Activated naive CD8-positive, alpha-beta T cell treated with anti-CD3 and anti-CD28 coated beads for 36 hours (primary cell): ENCODE data around the gene ADAMTS12. TPM values are rescaled to one million over a fixed set of nuclear protein-coding genes. Genes with fewer than 3 reads are reported as not detected.

Source experiments
- DNase-seq: peaks from one replicate; pipeline ENCODE4 v3.0.0; 2021
- H3K27ac Mint-ChIP-seq: one replicate; pipeline ENCODE4 v1.8.0; 2022; ENCODE audit warnings: mild to moderate bottlenecking, moderate library complexity, mixed read lengths
- H3K27me3 Mint-ChIP-seq: one replicate; pipeline ENCODE4 v1.8.0; 2022; ENCODE audit warnings: mild to moderate bottlenecking, mixed read lengths
- H3K36me3 Mint-ChIP-seq: one replicate; pipeline ENCODE4 v1.8.0; 2021; ENCODE audit warnings: mild to moderate bottlenecking, mixed read lengths
- H3K4me1 Mint-ChIP-seq: one replicate; pipeline ENCODE4 v1.8.0; 2021; ENCODE audit warnings: mixed read lengths
- H3K4me3 Mint-ChIP-seq: one replicate; pipeline ENCODE4 v1.8.0; 2022; ENCODE audit warnings: mild to moderate bottlenecking, moderate library complexity, mixed read lengths
- H3K9me3 Mint-ChIP-seq: one replicate; pipeline ENCODE4 v1.8.0; 2022; ENCODE audit warnings: mixed read lengths
- total RNA-seq, 2 experiments: library from RNA; stranded (reverse); gene quantifications; one replicate each; pipeline ENCODE4 v1.2.3, GENCODE V29; 2021

Gene ADAMTS12
- total RNA-seq, 2 experiments from 2014 or later = not detected

GRCh38 chr5:33753704-33754103, 138.1 kb downstream of the ADAMTS12 start:
- H3K27ac Mint-ChIP-seq = no peak overlapping the region

GRCh38 chr5:33748754-33749153, 143.0 kb downstream of the ADAMTS12 start:
- Mint-ChIP-seq H3K4me1 (no peaks in the 10 kb centered on the region), H3K4me3 (no peak overlapping the region), H3K9me3 (no peaks in the 10 kb centered on the region), H3K27me3 (no peaks in the 10 kb centered on the region), H3K27ac (no peak overlapping the region), H3K36me3 (no peaks in the 10 kb centered on the region)
- no peak for DNase-seq

More at GRCh38 chr5:33753704-33754103, 138.1 kb downstream of the ADAMTS12 start:
- no peaks in the 10 kb centered on the region for H3K36me3 Mint-ChIP-seq
- H3K4me1 Mint-ChIP-seq = no peaks in the 10 kb centered on the region
- H3K4me3 Mint-ChIP-seq = no peak overlapping the region
- no peaks in the 10 kb centered on the region for H3K27me3 Mint-ChIP-seq
- H3K9me3 Mint-ChIP-seq = no peaks in the 10 kb centered on the region
- no peak for DNase-seq

- Mint-ChIP-seq H3K4me1 (no peaks in the 10 kb centered on the region), H3K36me3 (no peaks in the 10 kb centered on the region), H3K27ac (no peak overlapping the region), H3K4me3 (no peak overlapping the region), H3K27me3 (no peaks in the 10 kb centered on the region), H3K9me3 (no peaks in the 10 kb centered on the region)
- DNase-seq = no peak
Observed at GRCh38 chr5:33745101-33745770, 146.6 kb downstream of the ADAMTS12 start.

GRCh38 chr5:33743099-33743498, 148.7 kb downstream of the ADAMTS12 start:
- DNase-seq = no peak
- no peaks in the 10 kb centered on the region for H3K4me1 Mint-ChIP-seq
- no peak overlapping the region for H3K27ac Mint-ChIP-seq
- no peak overlapping the region for H3K4me3 Mint-ChIP-seq
- no peaks in the 10 kb centered on the region for H3K27me3 Mint-ChIP-seq
- no peaks in the 10 kb centered on the region for H3K9me3 Mint-ChIP-seq
- no peaks in the 10 kb centered on the region for H3K36me3 Mint-ChIP-seq

- Mint-ChIP-seq H3K27me3 (no peaks in the 10 kb centered on the region), H3K27ac (no peak overlapping the region), H3K4me1 (no peaks in the 10 kb centered on the region), H3K4me3 (no peak overlapping the region), H3K9me3 (no peaks in the 10 kb centered on the region), H3K36me3 (no peaks in the 10 kb centered on the region)
- no peak for DNase-seq
Observed at GRCh38 chr5:33742181-33742580, 149.6 kb downstream of the ADAMTS12 start.

GRCh38 chr5:33738967-33739366, 152.8 kb downstream of the ADAMTS12 start:
- no peak overlapping the region for H3K27ac Mint-ChIP-seq
- no peak for DNase-seq
- no peaks in the 10 kb centered on the region for H3K9me3 Mint-ChIP-seq
- no peaks in the 10 kb centered on the region for H3K4me1 Mint-ChIP-seq
- no peak overlapping the region for H3K4me3 Mint-ChIP-seq
- no peaks in the 10 kb centered on the region for H3K27me3 Mint-ChIP-seq
- H3K36me3 Mint-ChIP-seq = no peaks in the 10 kb centered on the region

- Mint-ChIP-seq H3K27ac (no peak overlapping the region), H3K36me3 (no peaks in the 10 kb centered on the region), H3K4me3 (no peak overlapping the region)
Observed at GRCh38 chr5:33738097-33738496, 153.7 kb downstream of the ADAMTS12 start.

DNA sequence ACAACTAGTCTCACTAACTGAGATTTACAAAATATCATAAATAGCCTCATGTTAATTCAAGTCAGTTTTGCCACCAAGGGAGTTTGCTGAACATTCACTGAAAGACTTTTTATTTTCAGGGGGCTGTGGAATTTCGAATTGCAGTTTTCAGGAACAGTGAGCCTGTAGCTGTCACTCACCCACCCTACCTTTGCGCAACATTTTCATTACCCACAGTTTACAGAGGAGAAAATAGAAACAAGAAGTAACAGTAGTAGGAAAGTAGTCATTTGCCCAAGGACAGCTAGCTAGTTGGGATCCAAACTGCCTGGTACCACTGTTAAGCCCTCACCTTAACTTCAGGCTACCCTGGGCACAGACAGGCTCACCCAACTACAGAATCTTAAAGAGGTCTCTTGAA, 154.1 kb downstream of the ADAMTS12 start:
- no peaks in the 10 kb centered on the region for H3K36me3 Mint-ChIP-seq
- no peak for DNase-seq
- no peaks in the 10 kb centered on the region for H3K27me3 Mint-ChIP-seq
- H3K4me1 Mint-ChIP-seq = no peaks in the 10 kb centered on the region
- H3K4me3 Mint-ChIP-seq = no peak overlapping the region
- no peak overlapping the region for H3K27ac Mint-ChIP-seq
- no peaks in the 10 kb centered on the region for H3K9me3 Mint-ChIP-seq

More at GRCh38 chr5:33738097-33738496, 153.7 kb downstream of the ADAMTS12 start:
- Mint-ChIP-seq H3K27me3 (no peaks in the 10 kb centered on the region), H3K9me3 (no peaks in the 10 kb centered on the region), H3K4me1 (no peaks in the 10 kb centered on the region)
- DNase-seq = no peak

GRCh38 chr5:33737284-33737683, 154.5 kb downstream of the ADAMTS12 start:
- Mint-ChIP-seq H3K9me3 (no peaks in the 10 kb centered on the region), H3K36me3 (no peaks in the 10 kb centered on the region), H3K4me3 (no peak overlapping the region), H3K4me1 (no peaks in the 10 kb centered on the region), H3K27me3 (no peaks in the 10 kb centered on the region), H3K27ac (no peak overlapping the region)
- DNase-seq = no peak

GRCh38 chr5:33736510-33736909, 155.3 kb downstream of the ADAMTS12 start:
- no peaks in the 10 kb centered on the region for H3K4me1 Mint-ChIP-seq
- no peaks in the 10 kb centered on the region for H3K36me3 Mint-ChIP-seq
- H3K27ac Mint-ChIP-seq = no peak overlapping the region

DNA sequence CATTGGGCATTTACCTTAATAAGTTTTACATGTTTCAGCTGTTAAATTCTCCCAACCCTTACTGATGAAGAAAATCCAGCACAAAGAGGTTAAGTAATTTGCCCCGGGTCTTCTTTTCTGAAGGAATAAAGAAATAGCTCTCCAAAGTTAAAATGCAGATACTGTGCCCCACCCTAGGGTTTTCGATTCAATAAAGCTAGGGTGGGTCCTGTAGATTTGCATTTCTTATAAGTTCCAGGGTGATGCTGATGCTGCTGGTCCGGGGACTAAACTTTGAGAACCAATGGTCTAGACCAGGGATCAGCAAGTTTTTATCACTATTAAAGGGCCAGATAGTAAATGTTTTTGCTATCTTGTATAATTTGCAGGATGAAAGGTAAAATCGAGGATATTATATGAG, 156.7 kb downstream of the ADAMTS12 start:
- Mint-ChIP-seq H3K27ac (no peak overlapping the region), H3K4me1 (no peaks in the 10 kb centered on the region), H3K27me3 (no peaks in the 10 kb centered on the region), H3K4me3 (no peak overlapping the region), H3K36me3 (no peaks in the 10 kb centered on the region), H3K9me3 (no peaks in the 10 kb centered on the region)
- DNase-seq = no peak

More at GRCh38 chr5:33736510-33736909, 155.3 kb downstream of the ADAMTS12 start:
- no peaks in the 10 kb centered on the region for H3K27me3 Mint-ChIP-seq
- H3K4me3 Mint-ChIP-seq = no peak overlapping the region
- no peaks in the 10 kb centered on the region for H3K9me3 Mint-ChIP-seq
- DNase-seq = no peak

- Mint-ChIP-seq H3K4me3 (no peak overlapping the region), H3K9me3 (no peaks in the 10 kb centered on the region), H3K27me3 (peaks cover under 1% of the 10 kb centered on the region), H3K27ac (no peak overlapping the region), H3K4me1 (no peaks in the 10 kb centered on the region), H3K36me3 (no peaks in the 10 kb centered on the region)
- DNase-seq = no peak
Observed at GRCh38 chr5:33734537-33734936, 157.3 kb downstream of the ADAMTS12 start.

DNA sequence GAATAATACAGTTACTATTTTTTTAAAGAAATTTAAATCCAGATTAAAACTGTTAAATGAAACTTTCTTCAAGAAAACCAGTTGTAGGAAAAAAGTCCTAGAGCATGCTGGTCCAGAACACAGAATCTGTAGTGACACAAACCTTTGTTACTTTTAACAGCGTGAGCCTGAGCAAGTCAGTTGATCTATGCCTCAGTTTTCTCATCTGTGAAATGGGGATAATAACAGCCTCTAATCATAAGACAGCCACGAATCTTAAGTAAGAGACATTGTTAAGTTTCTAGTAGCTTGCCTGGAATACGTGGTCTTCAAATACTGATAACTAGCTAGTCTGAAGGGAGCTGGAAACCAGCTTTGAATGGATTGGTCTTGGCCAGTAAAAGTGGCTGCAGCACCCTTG, 158.6 kb downstream of the ADAMTS12 start:
- H3K27ac Mint-ChIP-seq = no peak overlapping the region
- no peaks in the 10 kb centered on the region for H3K4me1 Mint-ChIP-seq
- no peaks in the 10 kb centered on the region for H3K36me3 Mint-ChIP-seq

GRCh38 chr5:33726422-33727165, 165.2 kb downstream of the ADAMTS12 start:
- Mint-ChIP-seq H3K27ac (no peak overlapping the region), H3K27me3 (peaks cover 4% of the 10 kb centered on the region), H3K4me1 (no peaks in the 10 kb centered on the region), H3K4me3 (no peak overlapping the region), H3K9me3 (no peaks in the 10 kb centered on the region), H3K36me3 (no peaks in the 10 kb centered on the region)
- DNase-seq = no peak

More for the DNA sequence above, 158.6 kb downstream of the ADAMTS12 start:
- no peak overlapping the region for H3K4me3 Mint-ChIP-seq
- H3K9me3 Mint-ChIP-seq = no peaks in the 10 kb centered on the region
- DNase-seq = no peak
- H3K27me3 Mint-ChIP-seq = peaks cover 4% of the 10 kb centered on the region

DNA sequence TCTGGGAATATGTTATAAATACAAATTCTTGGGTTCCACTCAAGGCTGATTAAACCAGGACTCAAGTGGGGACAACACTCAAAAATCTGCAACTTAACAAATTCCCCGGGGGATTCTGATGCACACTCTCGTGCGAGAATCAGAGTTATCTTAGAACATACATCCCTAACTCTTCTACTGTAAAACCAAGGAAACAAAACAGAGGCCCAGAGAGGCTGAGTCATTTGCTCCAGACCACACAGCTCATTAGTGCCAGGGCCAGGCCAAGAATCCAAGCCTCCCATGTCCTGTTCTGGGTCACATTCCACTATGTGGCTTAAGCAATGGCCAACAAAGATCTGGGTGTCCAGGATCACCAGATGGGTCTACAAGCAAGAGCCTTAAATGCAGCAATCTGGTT, 166.0 kb downstream of the ADAMTS12 start:
- no peaks in the 10 kb centered on the region for H3K9me3 Mint-ChIP-seq
- H3K4me3 Mint-ChIP-seq = no peak overlapping the region

More for the DNA sequence above, 166.0 kb downstream of the ADAMTS12 start:
- H3K27me3 Mint-ChIP-seq = peaks cover 4% of the 10 kb centered on the region
- H3K27ac Mint-ChIP-seq = no peak overlapping the region
- H3K4me1 Mint-ChIP-seq = no peaks in the 10 kb centered on the region
- DNase-seq = no peak
- no peaks in the 10 kb centered on the region for H3K36me3 Mint-ChIP-seq
